Erythroblast (primary cell): ENCODE results near the gene MFSD2A.

Experiments used
- GATA1 ChIP-seq: IDR thresholded peaks from 2 replicates; pipeline ENCODE4 v1.6.1; 2011; ENCODE audit warnings: low read depth, mild to moderate bottlenecking, control low read depth, low read length, moderate library complexity
- POLR2A ChIP-seq: IDR thresholded peaks from 2 replicates; pipeline ENCODE4 v1.6.1; 2011; ENCODE audit warnings: mild to moderate bottlenecking, low read length

DNA sequence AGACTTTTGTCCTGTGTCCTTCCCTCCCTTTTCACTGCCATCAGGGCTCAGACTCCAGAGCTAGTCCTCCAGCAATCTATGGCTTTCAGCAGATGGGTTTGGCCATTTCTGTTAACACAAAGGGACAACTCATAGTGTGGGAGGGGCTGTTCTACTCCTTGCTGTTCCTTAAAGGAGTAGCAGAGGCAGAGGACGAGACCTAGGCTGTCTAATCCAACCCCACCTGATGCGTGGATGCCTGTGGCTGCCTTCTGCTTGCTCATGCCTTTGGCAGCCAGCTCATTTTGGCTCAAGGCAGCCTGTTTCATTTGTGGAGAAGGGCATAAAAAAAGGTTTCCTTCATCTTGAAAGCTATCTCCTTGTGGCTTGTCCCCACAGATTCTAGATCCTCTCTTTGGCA lies 27.0 kb downstream of the MFSD2A start:
- TF ChIP-seq POLR2A (no peak), GATA1 (no peak)
